Suprapubic skin (tissue), 4 donors: Measurements from ENCODE around the gene RHBDD2.

ENCODE experiments used
- CTCF ChIP-seq, 2 donors: fragments of 200-600 bp in 1 of 2; fragments of 450-650 bp in 1 of 2; sonication (generic) in 1 of 2; IDR thresholded peaks; one replicate each; pipeline ENCODE4 v1.5.1; 2016 to 2019; ENCODE audit warnings: antibody characterized with exemption in 2 of 2, mild to moderate bottlenecking in 1 of 2, moderate library complexity in 1 of 2
- EP300 ChIP-seq: sonication (generic); formaldehyde crosslinking; IDR thresholded peaks from one replicate; pipeline ENCODE4 v1.6.1; 2017; ENCODE audit warnings: antibody characterized with exemption
- POLR2A ChIP-seq, 2 donors: fragments of 450-650 bp; IDR thresholded peaks; one replicate each; pipeline ENCODE4 v1.6.1; 2017; ENCODE audit warnings: antibody characterized with exemption in 2 of 2, mild to moderate bottlenecking in 2 of 2, moderate library complexity in 2 of 2
- POLR2AphosphoS5 ChIP-seq, 3 donors: sonication (generic); formaldehyde crosslinking; IDR thresholded peaks; one replicate each; pipeline ENCODE4 v1.6.1; 2017; ENCODE audit warnings: antibody characterized with exemption in 3 of 3

GRCh38 chr7:75916259-75916658 is 37.4 kb downstream of the RHBDD2 start:
- TF ChIP-seq CTCF (IDR thresholded peaks at IDR 0.05) = no peak
- TF ChIP-seq POLR2A (IDR thresholded peaks at IDR 0.05) = no peak
- TF ChIP-seq EP300 = no peak
- TF ChIP-seq POLR2AphosphoS5 (IDR thresholded peaks at IDR 0.05) = no peak
